AML-193 (cell line): Measurements from ENCODE around the gene RPS27L.

Source experiments
- DNase-seq, 2 experiments: peaks; one replicate each; lab custom pipeline; 2025; lab: John Stamatoyannopoulos, UW

RPS27L gene

GRCh38 chr15:63188247-63188925, 31.1 kb upstream of the RPS27L start:
- no peak for DNase-seq

- no peak for DNase-seq
Observed at GRCh38 chr15:63187589-63188226, 30.4 kb upstream of the RPS27L start.

GRCh38 chr15:63186065-63186464, 28.8 kb upstream of the RPS27L start:
- DNase-seq, result no peak

GRCh38 chr15:63185206-63185605, 27.9 kb upstream of the RPS27L start:
- DNase-seq, result no peak

GRCh38 chr15:63181648-63182047, 24.4 kb upstream of the RPS27L start:
- no peak for DNase-seq

- no peak for DNase-seq
Observed at GRCh38 chr15:63180746-63181145, 23.5 kb upstream of the RPS27L start.

- DNase-seq, result no peak
Observed at GRCh38 chr15:63178034-63178433, 20.8 kb upstream of the RPS27L start.

GRCh38 chr15:63176302-63176701, 19.0 kb upstream of the RPS27L start:
- no peak for DNase-seq

GRCh38 chr15:63172851-63173451, 15.7 kb upstream of the RPS27L start:
- no peak for DNase-seq

- DNase-seq, result no peak
Observed at GRCh38 chr15:63172376-63172775, 15.1 kb upstream of the RPS27L start.

GRCh38 chr15:63169788-63170187, 12.5 kb upstream of the RPS27L start:
- no peak for DNase-seq

- peak; percentile 60 to 79 for DNase-seq
Observed at GRCh38 chr15:63166219-63166618, 8.9 kb upstream of the RPS27L start.

- DNase-seq, result no peak
Observed at GRCh38 chr15:63165166-63165859, 8.0 kb upstream of the RPS27L start.

- DNase-seq, result no peak
Observed at GRCh38 chr15:63163217-63163616, 5.9 kb upstream of the RPS27L start.

GRCh38 chr15:63160638-63161037, 3.4 kb upstream of the RPS27L start:
- no peak for DNase-seq

- DNase-seq, result peak; percentile 20 to 46
Observed at GRCh38 chr15:63157891-63158431, 684 bp upstream of the RPS27L start.

- DNase-seq, result peak; percentile 17 to 31
Observed at GRCh38 chr15:63156755-63157117, 541 bp downstream of the RPS27L start.

- peak in 1 of 2 experiments; percentile 31 for DNase-seq
Observed at GRCh38 chr15:63156086-63156710, 1.1 kb downstream of the RPS27L start.

GRCh38 chr15:63155486-63155885, 1.8 kb downstream of the RPS27L start:
- DNase-seq, result no peak

GRCh38 chr15:63151665-63152064, 5.6 kb downstream of the RPS27L start:
- DNase-seq, result no peak

- peak; percentile 4 to 5 for DNase-seq
Observed at GRCh38 chr15:63146684-63147083, 10.6 kb downstream of the RPS27L start.

GRCh38 chr15:63145426-63145825, 11.9 kb downstream of the RPS27L start:
- no peak for DNase-seq
